Measurements from ENCODE around the gene SYNE1.
A peak's percentile ranks its signal among the peaks of the same experiment; 100 is the strongest.
"Not testable (repeated sequence)": the region's sequence is repeated elsewhere in the genome, so short reads cannot be mapped to it uniquely, and the experiment has no call there.

SYNE1 gene

DNA sequence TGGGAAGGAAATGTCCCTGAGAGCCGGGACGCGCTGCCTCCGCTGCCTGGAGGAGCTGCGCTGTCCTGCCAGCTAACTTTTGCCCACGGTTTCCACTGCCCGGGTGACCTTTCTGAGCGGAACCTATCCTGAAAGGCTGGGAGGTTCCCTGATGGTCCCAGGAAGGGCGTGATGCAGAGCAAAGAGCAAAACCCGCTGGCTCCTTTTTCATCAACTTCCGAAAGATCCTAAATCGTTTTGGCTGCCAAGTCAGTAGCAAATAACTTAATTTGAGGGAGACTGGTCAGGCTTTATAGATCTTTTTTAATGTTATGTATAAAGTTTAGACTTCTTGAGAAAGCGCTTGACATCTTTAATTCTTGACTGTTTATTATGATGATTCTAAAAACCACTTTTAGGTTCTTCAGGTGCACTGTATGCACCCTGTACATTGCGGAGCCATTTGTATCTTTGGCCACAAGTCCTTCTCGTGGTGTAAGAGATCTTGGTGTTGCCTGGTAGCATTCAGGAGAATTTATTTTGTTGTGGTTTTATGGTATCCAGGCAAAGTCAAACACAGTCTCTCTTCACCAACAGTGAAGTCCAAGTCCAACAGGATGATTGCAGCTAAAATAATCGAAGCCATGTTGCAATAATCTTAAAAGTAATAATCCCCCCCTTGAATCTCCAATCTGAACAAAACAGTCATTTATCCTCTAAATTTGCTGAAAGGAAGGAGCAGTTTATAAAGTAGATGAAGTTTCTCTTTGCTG lies at the start of gene SYNE1:
SYNE1 (minus strand) TSS at position 67 of the 752 bp plus-strand sequence. CDS start 9,031 bp downstream, outside the sequence.
- ATAC-seq (no peak), DNase-seq (ENCODE audit: low spot score in 2 of 2) (no peak)
- Mint-ChIP-seq H3K27ac (peak within 1 kb of the TSS; percentile 80), H3K4me1 (peaks cover 23% of the 10 kb centered on the region), H3K9me3 (no peaks in the 10 kb centered on the region), H3K4me3 (peak within 1 kb of the TSS; percentile 85), H3K36me3 (no peaks in the 10 kb centered on the region)

- Mint-ChIP-seq H3K36me3 (no peaks in the 10 kb centered on the region), H3K4me3 (no peak overlapping the region), H3K4me1 (no peaks in the 10 kb centered on the region), H3K27ac (no peak overlapping the region), H3K9me3 (no peaks in the 10 kb centered on the region)
- peak; percentile 32 for ATAC-seq
- no peak for DNase-seq (ENCODE audit: low spot score in 2 of 2)
Measured at GRCh38 chr6:152685819-152686218, 48.7 kb upstream of the SYNE1 start.

DNA sequence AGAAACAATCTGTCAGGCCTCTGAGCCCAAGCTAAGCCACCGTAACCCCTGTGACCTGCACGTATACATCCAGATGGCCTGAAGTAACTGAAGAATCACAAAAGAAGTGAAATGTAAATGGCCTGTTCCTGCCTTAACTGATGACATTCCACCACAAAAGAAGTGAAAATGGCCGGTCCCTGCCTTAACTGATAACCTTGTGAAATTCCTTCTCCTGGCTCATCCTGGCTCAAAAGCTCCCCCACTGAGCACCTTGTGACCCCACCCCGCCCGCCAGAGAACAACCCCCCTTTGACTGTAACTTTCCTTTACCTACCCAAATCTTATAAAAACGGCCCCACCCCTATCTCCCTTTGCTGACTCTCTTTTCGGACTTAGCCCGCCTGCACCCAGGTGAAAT lies 45.8 kb upstream of the SYNE1 start:
- ATAC-seq; H3K36me3 Mint-ChIP-seq; H3K9me3 Mint-ChIP-seq; H3K4me1 Mint-ChIP-seq; H3K4me3 Mint-ChIP-seq; H3K27ac Mint-ChIP-seq; DNase-seq (ENCODE audit: low spot score in 2 of 2): not testable (repeated sequence)

- Mint-ChIP-seq H3K4me1 (no peaks in the 10 kb centered on the region), H3K4me3 (no peak overlapping the region), H3K27ac (no peak overlapping the region), H3K36me3 (no peaks in the 10 kb centered on the region), H3K9me3 (no peaks in the 10 kb centered on the region)
- ATAC-seq (no peak), DNase-seq (ENCODE audit: low spot score in 2 of 2) (no peak)
Measured at GRCh38 chr6:152682141-152682540, 45.0 kb upstream of the SYNE1 start.

DNA sequence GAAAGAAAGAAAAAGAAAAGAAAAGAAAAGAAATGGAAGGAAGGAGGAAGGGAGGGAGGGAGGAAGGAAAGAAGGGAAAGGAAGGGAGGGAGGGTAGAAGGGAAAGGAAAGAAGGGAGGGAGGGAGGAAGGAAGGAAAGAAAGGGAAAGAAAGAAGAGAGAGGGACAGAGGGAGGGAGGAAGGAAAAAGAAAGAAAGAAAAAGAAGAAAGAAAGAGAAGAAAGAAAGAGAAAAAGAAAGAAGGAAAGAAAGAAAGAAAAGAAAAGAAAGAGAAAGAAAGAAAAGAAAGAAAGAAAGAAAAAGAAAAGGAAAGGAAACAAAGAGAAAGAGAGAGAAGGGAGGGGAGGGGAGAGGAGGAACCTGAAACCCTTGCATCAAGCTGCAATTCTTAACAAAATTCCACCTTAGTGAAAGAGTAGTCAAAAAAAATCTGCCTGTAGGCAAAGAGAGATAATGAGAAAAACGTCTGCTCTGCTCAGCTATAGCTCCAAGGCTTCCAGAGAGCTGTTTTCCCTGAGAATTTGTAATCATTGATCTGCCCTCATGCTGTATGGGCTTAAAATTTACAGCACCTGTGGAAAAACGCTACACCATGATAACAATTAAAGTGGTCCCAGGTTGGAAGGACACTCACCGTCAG lies 43.8 kb upstream of the SYNE1 start:
- Mint-ChIP-seq H3K9me3 (no peaks in the 10 kb centered on the region), H3K27ac (no peak overlapping the region), H3K4me3 (no peak overlapping the region), H3K4me1 (no peaks in the 10 kb centered on the region), H3K36me3 (no peaks in the 10 kb centered on the region)
- DNase-seq (ENCODE audit: low spot score in 2 of 2) = no peak
- no peak for ATAC-seq

GRCh38 chr6:152680151-152680550 lies 43.0 kb upstream of the SYNE1 start:
- no peak for ATAC-seq
- H3K4me1 Mint-ChIP-seq = no peaks in the 10 kb centered on the region
- H3K27ac Mint-ChIP-seq = no peak overlapping the region
- no peaks in the 10 kb centered on the region for H3K36me3 Mint-ChIP-seq
- no peak overlapping the region for H3K4me3 Mint-ChIP-seq
- no peak for DNase-seq (ENCODE audit: low spot score in 2 of 2)
- H3K9me3 Mint-ChIP-seq = no peaks in the 10 kb centered on the region

DNA sequence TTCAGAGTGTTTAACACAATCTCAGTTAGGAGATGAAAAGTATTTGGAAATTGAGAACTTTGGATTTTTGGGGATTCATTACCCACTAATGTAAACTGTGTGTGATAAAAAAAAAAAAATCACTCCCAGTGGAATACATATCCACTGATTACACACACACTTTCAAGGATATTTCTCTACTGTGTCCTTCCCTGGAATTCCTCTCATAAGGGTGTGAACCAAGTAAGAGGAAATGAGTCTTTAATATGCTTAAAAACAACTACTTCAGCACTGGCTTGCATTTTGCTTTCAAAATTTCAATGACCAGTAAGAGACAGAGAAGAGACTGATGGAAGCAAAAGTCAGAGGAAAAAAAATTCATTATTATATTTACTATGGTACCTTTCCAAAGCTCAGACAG lies 36.1 kb upstream of the SYNE1 start:
- ATAC-seq (no peak), DNase-seq (ENCODE audit: low spot score in 2 of 2) (no peak)
- H3K27ac Mint-ChIP-seq = no peak overlapping the region
- H3K9me3 Mint-ChIP-seq = no peaks in the 10 kb centered on the region
- H3K4me3 Mint-ChIP-seq = no peak overlapping the region
- no peaks in the 10 kb centered on the region for H3K4me1 Mint-ChIP-seq
- H3K36me3 Mint-ChIP-seq = no peaks in the 10 kb centered on the region

GRCh38 chr6:152671171-152671570 lies 34.0 kb upstream of the SYNE1 start:
- no peaks in the 10 kb centered on the region for H3K9me3 Mint-ChIP-seq
- no peaks in the 10 kb centered on the region for H3K36me3 Mint-ChIP-seq
- DNase-seq (ENCODE audit: low spot score in 2 of 2) (no peak), ATAC-seq (no peak)
- H3K4me3 Mint-ChIP-seq = no peak overlapping the region
- no peak overlapping the region for H3K27ac Mint-ChIP-seq
- no peaks in the 10 kb centered on the region for H3K4me1 Mint-ChIP-seq

DNA sequence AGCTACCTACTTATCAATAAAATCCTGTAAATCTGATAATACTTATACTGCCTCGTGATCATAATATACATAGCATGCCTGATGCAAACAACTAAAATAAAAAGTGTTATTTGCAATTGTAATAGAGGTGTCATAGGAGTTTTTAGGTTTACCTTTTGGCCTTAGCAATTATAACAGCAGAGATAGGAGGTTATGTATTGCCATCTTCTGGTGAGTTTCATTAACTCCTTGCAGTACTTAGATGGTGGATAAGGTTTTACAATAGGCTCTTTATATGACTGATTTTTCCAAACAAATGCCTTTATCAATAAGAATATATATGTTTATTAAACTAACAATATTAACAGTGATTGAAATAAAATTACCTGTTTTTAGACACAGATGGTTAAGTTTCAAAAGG lies 32.7 kb upstream of the SYNE1 start:
- H3K9me3 Mint-ChIP-seq = no peaks in the 10 kb centered on the region
- no peaks in the 10 kb centered on the region for H3K36me3 Mint-ChIP-seq
- no peak overlapping the region for H3K27ac Mint-ChIP-seq
- DNase-seq (ENCODE audit: low spot score in 2 of 2) = no peak
- H3K4me1 Mint-ChIP-seq = no peaks in the 10 kb centered on the region
- no peak for ATAC-seq
- H3K4me3 Mint-ChIP-seq = no peak overlapping the region

- ATAC-seq (no peak), DNase-seq (ENCODE audit: low spot score in 2 of 2) (no peak)
- Mint-ChIP-seq H3K36me3 (no peaks in the 10 kb centered on the region), H3K4me1 (no peaks in the 10 kb centered on the region), H3K9me3 (no peaks in the 10 kb centered on the region), H3K27ac (no peak overlapping the region), H3K4me3 (no peak overlapping the region)
Measured at GRCh38 chr6:152661776-152662175, 24.6 kb upstream of the SYNE1 start.

- Mint-ChIP-seq H3K4me1 (no peaks in the 10 kb centered on the region), H3K9me3 (no peaks in the 10 kb centered on the region), H3K4me3 (no peak overlapping the region), H3K36me3 (no peaks in the 10 kb centered on the region), H3K27ac (no peak overlapping the region)
- DNase-seq (ENCODE audit: low spot score in 2 of 2) (no peak), ATAC-seq (no peak)
Measured at GRCh38 chr6:152651986-152652385, 14.8 kb upstream of the SYNE1 start.

- ATAC-seq = no peak
Measured at GRCh38 chr6:152648105-152648504, 10.9 kb upstream of the SYNE1 start.

DNA sequence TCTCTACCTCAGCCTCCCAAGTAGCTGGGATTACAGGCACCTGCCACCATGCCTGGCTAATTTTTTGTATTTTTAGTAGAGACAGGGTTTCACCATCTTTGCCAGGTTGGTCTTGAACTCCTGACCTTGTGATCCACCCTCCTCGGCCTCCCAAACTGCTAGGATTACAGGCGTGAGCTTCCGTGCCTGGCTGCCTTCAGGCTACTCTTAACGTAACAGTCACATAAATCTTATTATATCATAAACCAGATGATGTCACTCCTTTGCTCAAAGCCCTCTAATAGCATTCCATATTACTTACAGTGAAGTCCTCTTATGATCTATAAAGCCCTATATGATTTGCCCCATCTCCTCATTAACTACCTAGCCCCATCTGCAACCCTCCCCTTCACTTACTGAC lies 9.6 kb upstream of the SYNE1 start:
- DNase-seq (ENCODE audit: low spot score in 2 of 2); H3K27ac Mint-ChIP-seq; H3K36me3 Mint-ChIP-seq; H3K4me1 Mint-ChIP-seq; H3K9me3 Mint-ChIP-seq; H3K4me3 Mint-ChIP-seq; ATAC-seq: not testable (repeated sequence)

More at GRCh38 chr6:152648105-152648504, 10.9 kb upstream of the SYNE1 start:
- H3K4me3 Mint-ChIP-seq = no peak overlapping the region
- H3K36me3 Mint-ChIP-seq = no peaks in the 10 kb centered on the region
- no peak overlapping the region for H3K27ac Mint-ChIP-seq
- no peaks in the 10 kb centered on the region for H3K4me1 Mint-ChIP-seq
- H3K9me3 Mint-ChIP-seq = no peaks in the 10 kb centered on the region
- no peak for DNase-seq (ENCODE audit: low spot score in 2 of 2)

DNA sequence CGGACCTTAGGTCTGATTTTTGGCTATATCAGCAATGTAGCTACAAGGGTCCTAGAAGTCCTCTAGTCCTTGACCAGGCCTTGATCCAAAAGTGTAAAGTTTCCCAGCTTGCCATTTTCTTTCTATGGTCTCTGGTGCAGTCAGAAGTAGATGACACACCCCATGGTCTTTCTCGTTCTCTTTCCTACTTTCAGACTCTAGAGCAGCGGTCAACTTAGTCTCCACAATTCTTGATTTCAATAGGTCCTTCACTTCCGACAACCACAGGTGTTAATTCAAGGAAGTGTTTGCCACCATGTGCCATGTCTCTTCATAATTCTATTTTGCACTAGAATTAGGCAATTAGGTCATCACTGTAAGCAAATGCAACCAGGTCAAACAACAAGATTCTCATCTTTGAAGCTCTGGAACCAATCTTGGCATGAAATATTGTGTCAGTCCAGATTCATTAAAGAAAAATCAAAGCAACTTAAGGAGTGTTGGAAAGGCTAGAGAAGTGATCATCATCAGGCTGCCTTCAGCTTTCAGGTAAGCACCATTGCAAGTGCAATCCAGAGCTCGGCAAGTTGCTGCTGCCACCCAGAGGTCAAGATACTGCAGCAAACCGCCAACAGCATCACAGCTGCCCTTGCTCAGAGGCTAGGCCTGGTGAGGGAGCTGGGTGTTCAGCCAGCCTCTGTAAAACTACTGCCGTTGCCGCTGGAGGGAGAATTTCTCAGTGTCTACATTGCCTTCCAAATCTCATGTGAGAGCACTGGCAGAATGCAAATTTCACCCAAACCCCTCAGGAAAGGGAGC lies 5.6 kb upstream of the SYNE1 start:
- Mint-ChIP-seq H3K4me1 (no peaks in the 10 kb centered on the region), H3K27ac (no peak overlapping the region), H3K4me3 (no peak overlapping the region), H3K36me3 (no peaks in the 10 kb centered on the region), H3K9me3 (no peaks in the 10 kb centered on the region)
- DNase-seq (ENCODE audit: low spot score in 2 of 2) (peak; percentile 32 to 61), ATAC-seq (peak; percentile 92)

DNA sequence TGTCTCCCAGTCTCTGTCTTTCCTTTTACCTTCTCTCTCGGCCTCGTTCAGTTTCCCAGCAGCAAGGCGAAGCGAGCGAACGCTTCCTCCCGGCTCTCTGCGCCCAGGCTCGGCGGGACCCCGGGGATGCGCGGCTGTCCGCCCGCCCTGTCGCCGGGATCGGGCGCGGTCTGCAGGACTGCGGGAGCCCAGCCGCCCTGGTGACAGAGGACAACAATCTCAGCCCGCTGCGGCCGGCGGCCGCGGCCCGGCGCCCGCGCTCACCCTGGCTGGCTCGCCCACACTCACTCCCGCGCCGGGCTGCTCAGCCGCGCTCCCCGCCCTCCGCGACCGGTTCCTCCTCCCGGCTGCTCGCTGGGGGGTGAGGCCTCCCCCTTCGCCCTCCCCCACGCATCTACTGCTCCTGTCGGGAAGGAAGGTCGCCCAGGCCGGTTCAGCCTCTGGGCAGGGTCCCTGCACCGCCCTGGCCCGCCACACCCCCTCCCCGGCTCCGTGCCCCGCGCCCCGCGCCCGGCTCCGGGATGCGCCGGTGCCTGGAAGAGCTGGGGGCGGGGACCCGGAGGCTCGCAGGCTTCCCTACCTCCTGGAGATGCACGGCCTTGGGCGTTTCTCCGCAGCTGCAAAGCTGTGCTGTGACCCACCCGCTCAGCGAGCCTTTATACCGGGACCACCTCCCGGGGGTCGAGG lies 410 bp downstream of the SYNE1 start:
- H3K4me1 Mint-ChIP-seq = peaks cover 23% of the 10 kb centered on the region
- peak; percentile 18 to 58 for DNase-seq (ENCODE audit: low spot score in 2 of 2)
- H3K27ac Mint-ChIP-seq = peak overlapping the region; percentile 80
- peak; percentile 68 for ATAC-seq
- H3K36me3 Mint-ChIP-seq = no peaks in the 10 kb centered on the region
- H3K9me3 Mint-ChIP-seq = no peaks in the 10 kb centered on the region
- peak overlapping the region; percentile 85 for H3K4me3 Mint-ChIP-seq

Measured in stimulated activated effector memory CD8-positive, alpha-beta T cell treated with anti-CD3 and anti-CD28 coated beads, Interleukin-12 subunit alpha, Interleukin-12 subunit beta, amount 100 ng/mL, for 72 hours (primary cell).